OCI-LY3 (cell line): ENCODE results near the gene ANKRD33.

Source experiments
- EZH2phosphoT487 ChIP-seq: fragments of 200-600 bp; shearing (Covaris generic); IDR thresholded peaks from 2 replicates; pipeline ENCODE4 v1.6.1; 2018; ENCODE audit warnings: antibody characterized with exemption, mixed run types, low read depth
- TF ChIP-seq, protein P1 (sequence below): fragments of 200-600, 300-600 bp; sonication (generic); IDR thresholded peaks from 2 replicates; pipeline ENCODE4 v1.5.1; 2014; ENCODE audit warnings: antibody characterized with exemption, low read length, low read depth

DNA sequence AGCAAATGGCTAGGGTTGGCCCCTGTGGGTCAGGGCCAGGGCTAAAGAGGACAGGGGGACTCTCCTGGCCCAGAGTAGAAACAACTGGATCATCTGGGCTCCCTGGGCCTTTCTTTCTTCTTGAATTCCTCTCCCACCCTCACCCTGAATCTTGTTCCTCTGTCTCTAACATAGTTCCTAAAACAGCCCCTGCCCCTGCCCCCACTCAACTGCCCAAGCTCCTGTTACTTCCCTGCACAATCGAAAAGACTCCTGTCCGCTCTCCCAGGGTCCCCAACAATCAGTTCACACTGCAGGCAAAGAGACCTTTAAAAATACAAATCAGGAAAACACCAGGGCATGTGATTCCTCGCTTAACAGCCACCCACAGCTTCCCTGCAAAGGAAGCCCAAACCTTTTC, 18.0 kb upstream of the ANKRD33 start:
- TF ChIP-seq, protein P1, sequence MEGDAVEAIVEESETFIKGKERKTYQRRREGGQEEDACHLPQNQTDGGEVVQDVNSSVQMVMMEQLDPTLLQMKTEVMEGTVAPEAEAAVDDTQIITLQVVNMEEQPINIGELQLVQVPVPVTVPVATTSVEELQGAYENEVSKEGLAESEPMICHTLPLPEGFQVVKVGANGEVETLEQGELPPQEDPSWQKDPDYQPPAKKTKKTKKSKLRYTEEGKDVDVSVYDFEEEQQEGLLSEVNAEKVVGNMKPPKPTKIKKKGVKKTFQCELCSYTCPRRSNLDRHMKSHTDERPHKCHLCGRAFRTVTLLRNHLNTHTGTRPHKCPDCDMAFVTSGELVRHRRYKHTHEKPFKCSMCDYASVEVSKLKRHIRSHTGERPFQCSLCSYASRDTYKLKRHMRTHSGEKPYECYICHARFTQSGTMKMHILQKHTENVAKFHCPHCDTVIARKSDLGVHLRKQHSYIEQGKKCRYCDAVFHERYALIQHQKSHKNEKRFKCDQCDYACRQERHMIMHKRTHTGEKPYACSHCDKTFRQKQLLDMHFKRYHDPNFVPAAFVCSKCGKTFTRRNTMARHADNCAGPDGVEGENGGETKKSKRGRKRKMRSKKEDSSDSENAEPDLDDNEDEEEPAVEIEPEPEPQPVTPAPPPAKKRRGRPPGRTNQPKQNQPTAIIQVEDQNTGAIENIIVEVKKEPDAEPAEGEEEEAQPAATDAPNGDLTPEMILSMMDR, result no peak
- no peak for TF ChIP-seq EZH2phosphoT487
